Activated CD4-positive, alpha-beta T cell treated with anti-CD3 and anti-CD28 coated beads for 1 hour (primary cell): ENCODE data around the gene SHISA6.

Source experiments
- DNase-seq: peaks from one replicate; pipeline ENCODE4 v3.0.0-alpha.2; 2020

The SHISA6 gene

GRCh38 chr17:11356371-11356770 lies 115.4 kb downstream of the SHISA6 start:
- no peak for DNase-seq

- DNase-seq, result no peak
These were observed 122.6 kb downstream of the SHISA6 start for GRCh38 chr17:11363565-11364117.

GRCh38 chr17:11366272-11366850 lies 125.3 kb downstream of the SHISA6 start:
- no peak for DNase-seq

GRCh38 chr17:11369575-11369974 lies 128.6 kb downstream of the SHISA6 start:
- DNase-seq, result no peak

GRCh38 chr17:11372692-11373091 lies 131.7 kb downstream of the SHISA6 start:
- DNase-seq, result no peak

- no peak for DNase-seq
These were observed 137.5 kb downstream of the SHISA6 start for GRCh38 chr17:11378506-11378905.

- DNase-seq, result no peak
These were observed 139.7 kb downstream of the SHISA6 start for GRCh38 chr17:11380761-11381160.

- no peak for DNase-seq
These were observed 142.1 kb downstream of the SHISA6 start for GRCh38 chr17:11383157-11383556.

GRCh38 chr17:11384131-11384530 lies 143.1 kb downstream of the SHISA6 start:
- no peak for DNase-seq

- no peak for DNase-seq
These were observed 146.6 kb downstream of the SHISA6 start for GRCh38 chr17:11387610-11388009.

- DNase-seq, result no peak
These were observed 147.0 kb downstream of the SHISA6 start for GRCh38 chr17:11388054-11388453.

- no peak for DNase-seq
These were observed 148.6 kb downstream of the SHISA6 start for GRCh38 chr17:11389583-11389982.

- no peak for DNase-seq
These were observed 150.1 kb downstream of the SHISA6 start for GRCh38 chr17:11391134-11391533.

- DNase-seq, result no peak
These were observed 163.6 kb downstream of the SHISA6 start for GRCh38 chr17:11404431-11405276.

GRCh38 chr17:11406716-11407115 lies 165.7 kb downstream of the SHISA6 start:
- DNase-seq, result no peak

- no peak for DNase-seq
These were observed 171.6 kb downstream of the SHISA6 start for GRCh38 chr17:11412654-11413053.

- no peak for DNase-seq
These were observed 177.3 kb downstream of the SHISA6 start for GRCh38 chr17:11418342-11418741.

- no peak for DNase-seq
These were observed 189.7 kb downstream of the SHISA6 start for GRCh38 chr17:11430751-11431150.

GRCh38 chr17:11438673-11439072 lies 197.7 kb downstream of the SHISA6 start:
- DNase-seq, result no peak

- no peak for DNase-seq
These were observed 200.0 kb downstream of the SHISA6 start for GRCh38 chr17:11441004-11441403.

- no peak for DNase-seq
These were observed 205.3 kb downstream of the SHISA6 start for GRCh38 chr17:11446316-11446715.

GRCh38 chr17:11454096-11454495 lies 213.1 kb downstream of the SHISA6 start:
- DNase-seq, result no peak

- DNase-seq, result no peak
These were observed 217.3 kb downstream of the SHISA6 start for GRCh38 chr17:11458279-11458678.

GRCh38 chr17:11459861-11460331 lies 218.9 kb downstream of the SHISA6 start:
- no peak for DNase-seq
